Measurements from ENCODE around the gene UBE2O.

- TF ChIP-seq TCF4 (CRISPR knock-in tag; IDR thresholded peaks at IDR 0.05; ENCODE audit: borderline replicate concordance) (no peak), ARNTL (CRISPR knock-in tag; IDR thresholded peaks at IDR 0.05; ENCODE audit: borderline replicate concordance, low read depth) (no peak), ZFP30 (CRISPR knock-in tag; IDR thresholded peaks at IDR 0.05) (no peak), PATZ1 (CRISPR knock-in tag; IDR thresholded peaks at IDR 0.05; ENCODE audit: borderline replicate concordance) (no peak)
These were observed 62.9 kb downstream of the UBE2O start for GRCh38 chr17:76390003-76390421.
